Measurements from ENCODE around the gene HDAC4. TPM values are rescaled to one million over a fixed set of nuclear protein-coding genes. Genes with fewer than 3 reads are reported as not detected.

HDAC4 gene
- total and polyA plus RNA-seq, 2 of the 8 experiments (the other 6 are each of a cell fraction or from before 2014, with no cell fraction given): 15.4 to 31.5 TPM

DNA sequence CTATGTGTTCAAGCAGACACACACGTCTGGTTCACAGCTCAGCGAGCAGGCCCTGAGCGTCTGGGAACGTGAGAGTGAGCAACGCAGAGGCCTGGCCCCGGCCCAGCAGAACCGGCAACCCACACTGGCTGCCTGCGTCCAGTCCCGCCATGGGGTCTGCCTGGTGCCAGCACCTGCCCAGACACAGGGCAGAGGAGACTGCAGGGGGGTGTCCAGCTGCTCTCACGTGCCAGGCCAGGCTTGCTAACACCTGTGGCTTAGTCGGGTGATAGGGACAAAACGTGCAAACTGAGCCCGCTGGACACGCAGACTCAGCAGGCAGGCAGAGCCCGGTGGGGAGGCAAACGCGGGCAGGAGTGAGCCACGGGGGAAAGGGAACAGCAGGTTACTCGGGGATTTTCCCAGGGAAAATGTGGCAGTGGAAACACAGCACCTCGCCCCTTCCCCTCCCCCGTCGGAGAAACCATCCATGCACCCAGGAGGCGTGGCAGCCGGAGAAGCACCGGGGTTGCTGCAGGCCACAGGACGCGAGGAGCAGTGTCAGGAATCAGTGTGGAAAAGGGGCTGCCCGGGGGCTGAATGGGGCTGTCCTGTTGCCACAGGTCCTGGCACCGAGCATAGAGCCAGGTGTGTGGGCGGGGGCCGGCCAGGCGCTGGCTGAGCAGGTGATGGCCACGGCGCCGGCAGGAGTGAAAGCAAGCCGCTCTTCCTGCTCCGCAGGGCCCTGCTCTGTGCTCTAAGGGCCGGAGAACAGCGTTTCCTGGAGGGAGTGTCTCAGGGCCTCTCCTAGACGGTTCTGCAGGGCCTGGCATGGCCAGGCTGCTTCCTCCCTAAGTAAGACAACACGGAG is 154.7 kb downstream of the HDAC4 start:
- H3K56ac ChIP-seq (replicated peaks; ENCODE audit: insufficient read length, low read depth, low read length): no peak overlapping the region
- 0 out of 2 replicates have a peak overlapping the region, but pooled peaks have one; percentile 32 for H2BK5ac ChIP-seq (ENCODE audit: low read depth, low read length)
- H4K5ac ChIP-seq (ENCODE audit: insufficient read length, low read depth, low read length): no peak overlapping the region
- H2BK20ac ChIP-seq (ENCODE audit: low read length): no peak overlapping the region
- no peak overlapping the region for H2AFZ ChIP-seq (ENCODE audit: low read length)
- ChIA-PET POLR2A (ENCODE audit: partially characterized antibody) (no interaction called here), CTCF (ENCODE audit: partially characterized antibody) (interaction anchor here (1.0 kb wide), 1 partner anchor 214 kb away, joined by 3 read pairs; no protein-coding TSS in a partner anchor)
- H3K4me1 ChIP-seq (replicated peaks in 1 of 4; ENCODE audit: control insufficient read depth in 3 of 4, insufficient read depth in 4 of 4, low read length in 3 of 4): peaks cover 0 to 13% (median 10%) of the 10 kb centered on the region in 4 experiments; a peak in 6 of 7 replicates
- no peak overlapping the region; a peak in 1 of 4 replicates for H3K4me2 ChIP-seq (ENCODE audit: insufficient read depth in 1 of 2, low read depth in 2 of 2, low read length in 2 of 2)
- peak overlapping the region; percentile 41 for H4K91ac ChIP-seq (replicated peaks; ENCODE audit: insufficient read length, low read length)
- peak overlapping the region; percentile 4 for H3K18ac ChIP-seq (ENCODE audit: extremely low read depth, low read length)
- no peak overlapping the region for H2BK120ac ChIP-seq (replicated peaks; ENCODE audit: low read depth, low read length)
- H2BK15ac ChIP-seq (ENCODE audit: low read length): no peak overlapping the region; the same call in 1 of the 2 replicates
- H3K4ac ChIP-seq (replicated peaks; ENCODE audit: insufficient read length, low read depth, low read length): no peak overlapping the region
- H4K20me1 ChIP-seq (replicated peaks in 1 of 2; ENCODE audit: control insufficient read depth in 1 of 2, insufficient read depth in 2 of 2, low read length in 2 of 2): peaks cover 13 to 15% of the 10 kb centered on the region in 2 experiments
- no peak overlapping the region for H3K9ac ChIP-seq (replicated peaks in 1 of 4; ENCODE audit: extremely low read depth in 1 of 4, low read depth in 3 of 4, low read length in 3 of 4)
- no peak for DNase-seq (ENCODE audit: low read depth in 1 of 2, low spot score in 2 of 2)
- H3K27me3 ChIP-seq (replicated peaks in 1 of 4; ENCODE audit: control insufficient read depth in 3 of 4, extremely low read depth in 1 of 4, insufficient read depth in 3 of 4, low read length in 3 of 4): no peaks in the 10 kb centered on the region
- H2AK5ac ChIP-seq (ENCODE audit: low read depth, low read length): no peak overlapping the region
- no peak for FAIRE-seq
- H2BK12ac ChIP-seq (ENCODE audit: low read depth, low read length): no peak overlapping the region
- H3K27ac ChIP-seq (ENCODE audit: low read depth, low read length): peak overlapping the region; percentile 14; the same call in 1 of the 2 replicates
- no peaks in the 10 kb centered on the region; a peak in 1 of 8 replicates for H3K36me3 ChIP-seq (ENCODE audit: control insufficient read depth in 2 of 4, insufficient read depth in 4 of 4, low read length in 3 of 4)
- H3K79me1 ChIP-seq (ENCODE audit: low read depth, low read length): peaks cover 17% of the 10 kb centered on the region; the same call in 1 of the 2 replicates
- no peak overlapping the region for H3K14ac ChIP-seq (ENCODE audit: insufficient read length)
- no peaks in the 10 kb centered on the region for H3K23me2 ChIP-seq (ENCODE audit: low read depth, low read length)
- TF ChIP-seq TCF12 (IDR thresholded peaks at IDR 0.05; ENCODE audit: low read depth, low read length): no peak
- no peak for TF ChIP-seq BRCA1 (IDR thresholded peaks at IDR 0.05; ENCODE audit: low read depth, low read length)
- no peak for TF ChIP-seq SUZ12 (IDR thresholded peaks at IDR 0.05; ENCODE audit: low read length)
- TF ChIP-seq TBP (IDR thresholded peaks at IDR 0.05; ENCODE audit: low read depth, low read length): no peak
- TF ChIP-seq BCL11A (IDR thresholded peaks at IDR 0.05; ENCODE audit: low read depth in 2 of 2, low read length in 2 of 2): no peak
- TF ChIP-seq SIRT6 (IDR thresholded peaks at IDR 0.05; ENCODE audit: low read length): no peak
- no peak overlapping the region for H3K23ac ChIP-seq (ENCODE audit: insufficient read length)
- H3K79me2 ChIP-seq (ENCODE audit: control insufficient read depth in 1 of 2, insufficient read depth in 2 of 2, low read length in 2 of 2): peaks cover 0 to 70% of the 10 kb centered on the region in 2 experiments; a peak in 2 of 4 replicates
- no peak overlapping the region for H3K4me3 ChIP-seq (ENCODE audit: extremely low read depth in 1 of 4, insufficient read depth in 2 of 4, low read depth in 3 of 4, low read length in 4 of 4)
- WGBS, 2 experiments (ENCODE audit: extremely low coverage in 1 of 2, insufficient coverage in 1 of 2, insufficient read length in 1 of 2, insufficient replicate concordance in 2 of 2, low coverage in 1 of 2, low lambda C conversion rate in 2 of 2, missing lambda C conversion rate in 1 of 2): 78% methylated on average over 38 of the region's 41 CpGs; no CpG with 5 or more reads in 1 of the 2 experiments
- peak overlapping the region; percentile 23; the same call in 1 of the 2 replicates for H4K8ac ChIP-seq (ENCODE audit: extremely low read depth, insufficient read depth, low read length)
- no peaks in the 10 kb centered on the region for H3K9me3 ChIP-seq (ENCODE audit: insufficient read depth in 2 of 2, low read depth in 1 of 2, low read length in 1 of 2)

Data from H1 (cell line).